ENCODE data around the gene PHYHIPL. TPM values are rescaled to one million over a fixed set of nuclear protein-coding genes. Genes with fewer than 3 reads are reported as not detected.

PHYHIPL gene
- total and polyA plus RNA-seq, 2 of the 8 experiments (the other 6 are each of a cell fraction or from before 2014, with no cell fraction given), result 0.23 to 0.48 TPM

GRCh38 chr10:59225211-59225610 lies 48.8 kb downstream of the PHYHIPL start (continued):
- TF ChIP-seq, protein P1, sequence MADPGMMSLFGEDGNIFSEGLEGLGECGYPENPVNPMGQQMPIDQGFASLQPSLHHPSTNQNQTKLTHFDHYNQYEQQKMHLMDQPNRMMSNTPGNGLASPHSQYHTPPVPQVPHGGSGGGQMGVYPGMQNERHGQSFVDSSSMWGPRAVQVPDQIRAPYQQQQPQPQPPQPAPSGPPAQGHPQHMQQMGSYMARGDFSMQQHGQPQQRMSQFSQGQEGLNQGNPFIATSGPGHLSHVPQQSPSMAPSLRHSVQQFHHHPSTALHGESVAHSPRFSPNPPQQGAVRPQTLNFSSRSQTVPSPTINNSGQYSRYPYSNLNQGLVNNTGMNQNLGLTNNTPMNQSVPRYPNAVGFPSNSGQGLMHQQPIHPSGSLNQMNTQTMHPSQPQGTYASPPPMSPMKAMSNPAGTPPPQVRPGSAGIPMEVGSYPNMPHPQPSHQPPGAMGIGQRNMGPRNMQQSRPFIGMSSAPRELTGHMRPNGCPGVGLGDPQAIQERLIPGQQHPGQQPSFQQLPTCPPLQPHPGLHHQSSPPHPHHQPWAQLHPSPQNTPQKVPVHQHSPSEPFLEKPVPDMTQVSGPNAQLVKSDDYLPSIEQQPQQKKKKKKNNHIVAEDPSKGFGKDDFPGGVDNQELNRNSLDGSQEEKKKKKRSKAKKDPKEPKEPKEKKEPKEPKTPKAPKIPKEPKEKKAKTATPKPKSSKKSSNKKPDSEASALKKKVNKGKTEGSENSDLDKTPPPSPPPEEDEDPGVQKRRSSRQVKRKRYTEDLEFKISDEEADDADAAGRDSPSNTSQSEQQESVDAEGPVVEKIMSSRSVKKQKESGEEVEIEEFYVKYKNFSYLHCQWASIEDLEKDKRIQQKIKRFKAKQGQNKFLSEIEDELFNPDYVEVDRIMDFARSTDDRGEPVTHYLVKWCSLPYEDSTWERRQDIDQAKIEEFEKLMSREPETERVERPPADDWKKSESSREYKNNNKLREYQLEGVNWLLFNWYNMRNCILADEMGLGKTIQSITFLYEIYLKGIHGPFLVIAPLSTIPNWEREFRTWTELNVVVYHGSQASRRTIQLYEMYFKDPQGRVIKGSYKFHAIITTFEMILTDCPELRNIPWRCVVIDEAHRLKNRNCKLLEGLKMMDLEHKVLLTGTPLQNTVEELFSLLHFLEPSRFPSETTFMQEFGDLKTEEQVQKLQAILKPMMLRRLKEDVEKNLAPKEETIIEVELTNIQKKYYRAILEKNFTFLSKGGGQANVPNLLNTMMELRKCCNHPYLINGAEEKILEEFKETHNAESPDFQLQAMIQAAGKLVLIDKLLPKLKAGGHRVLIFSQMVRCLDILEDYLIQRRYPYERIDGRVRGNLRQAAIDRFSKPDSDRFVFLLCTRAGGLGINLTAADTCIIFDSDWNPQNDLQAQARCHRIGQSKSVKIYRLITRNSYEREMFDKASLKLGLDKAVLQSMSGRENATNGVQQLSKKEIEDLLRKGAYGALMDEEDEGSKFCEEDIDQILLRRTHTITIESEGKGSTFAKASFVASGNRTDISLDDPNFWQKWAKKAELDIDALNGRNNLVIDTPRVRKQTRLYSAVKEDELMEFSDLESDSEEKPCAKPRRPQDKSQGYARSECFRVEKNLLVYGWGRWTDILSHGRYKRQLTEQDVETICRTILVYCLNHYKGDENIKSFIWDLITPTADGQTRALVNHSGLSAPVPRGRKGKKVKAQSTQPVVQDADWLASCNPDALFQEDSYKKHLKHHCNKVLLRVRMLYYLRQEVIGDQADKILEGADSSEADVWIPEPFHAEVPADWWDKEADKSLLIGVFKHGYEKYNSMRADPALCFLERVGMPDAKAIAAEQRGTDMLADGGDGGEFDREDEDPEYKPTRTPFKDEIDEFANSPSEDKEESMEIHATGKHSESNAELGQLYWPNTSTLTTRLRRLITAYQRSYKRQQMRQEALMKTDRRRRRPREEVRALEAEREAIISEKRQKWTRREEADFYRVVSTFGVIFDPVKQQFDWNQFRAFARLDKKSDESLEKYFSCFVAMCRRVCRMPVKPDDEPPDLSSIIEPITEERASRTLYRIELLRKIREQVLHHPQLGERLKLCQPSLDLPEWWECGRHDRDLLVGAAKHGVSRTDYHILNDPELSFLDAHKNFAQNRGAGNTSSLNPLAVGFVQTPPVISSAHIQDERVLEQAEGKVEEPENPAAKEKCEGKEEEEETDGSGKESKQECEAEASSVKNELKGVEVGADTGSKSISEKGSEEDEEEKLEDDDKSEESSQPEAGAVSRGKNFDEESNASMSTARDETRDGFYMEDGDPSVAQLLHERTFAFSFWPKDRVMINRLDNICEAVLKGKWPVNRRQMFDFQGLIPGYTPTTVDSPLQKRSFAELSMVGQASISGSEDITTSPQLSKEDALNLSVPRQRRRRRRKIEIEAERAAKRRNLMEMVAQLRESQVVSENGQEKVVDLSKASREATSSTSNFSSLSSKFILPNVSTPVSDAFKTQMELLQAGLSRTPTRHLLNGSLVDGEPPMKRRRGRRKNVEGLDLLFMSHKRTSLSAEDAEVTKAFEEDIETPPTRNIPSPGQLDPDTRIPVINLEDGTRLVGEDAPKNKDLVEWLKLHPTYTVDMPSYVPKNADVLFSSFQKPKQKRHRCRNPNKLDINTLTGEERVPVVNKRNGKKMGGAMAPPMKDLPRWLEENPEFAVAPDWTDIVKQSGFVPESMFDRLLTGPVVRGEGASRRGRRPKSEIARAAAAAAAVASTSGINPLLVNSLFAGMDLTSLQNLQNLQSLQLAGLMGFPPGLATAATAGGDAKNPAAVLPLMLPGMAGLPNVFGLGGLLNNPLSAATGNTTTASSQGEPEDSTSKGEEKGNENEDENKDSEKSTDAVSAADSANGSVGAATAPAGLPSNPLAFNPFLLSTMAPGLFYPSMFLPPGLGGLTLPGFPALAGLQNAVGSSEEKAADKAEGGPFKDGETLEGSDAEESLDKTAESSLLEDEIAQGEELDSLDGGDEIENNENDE (IDR thresholded peaks at IDR 0.05; ENCODE audit: insufficient replicate concordance, low read length), result no peak
- TF ChIP-seq, protein P2, sequence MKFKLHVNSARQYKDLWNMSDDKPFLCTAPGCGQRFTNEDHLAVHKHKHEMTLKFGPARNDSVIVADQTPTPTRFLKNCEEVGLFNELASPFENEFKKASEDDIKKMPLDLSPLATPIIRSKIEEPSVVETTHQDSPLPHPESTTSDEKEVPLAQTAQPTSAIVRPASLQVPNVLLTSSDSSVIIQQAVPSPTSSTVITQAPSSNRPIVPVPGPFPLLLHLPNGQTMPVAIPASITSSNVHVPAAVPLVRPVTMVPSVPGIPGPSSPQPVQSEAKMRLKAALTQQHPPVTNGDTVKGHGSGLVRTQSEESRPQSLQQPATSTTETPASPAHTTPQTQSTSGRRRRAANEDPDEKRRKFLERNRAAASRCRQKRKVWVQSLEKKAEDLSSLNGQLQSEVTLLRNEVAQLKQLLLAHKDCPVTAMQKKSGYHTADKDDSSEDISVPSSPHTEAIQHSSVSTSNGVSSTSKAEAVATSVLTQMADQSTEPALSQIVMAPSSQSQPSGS (IDR thresholded peaks at IDR 0.05; ENCODE audit: low read length), result no peak
- no peak for TF ChIP-seq POU5F1 (IDR thresholded peaks at IDR 0.05; ENCODE audit: low read depth, low read length)
